Measurements from ENCODE around the gene SNAPC4.
"Not testable (repeated sequence)": the region's sequence is repeated elsewhere in the genome, so short reads cannot be mapped to it uniquely, and the experiment has no call there.

GRCh38 chr9:136351868-136352267, 48.1 kb downstream of the SNAPC4 start:
- TF ChIP-seq CTCF, POLR2A (IDR thresholded peaks at IDR 0.05): not testable (repeated sequence)
